Mammary epithelial cell (primary cell): ENCODE data around the gene IDH3B.

Experiments
- EZH2 ChIP-seq: IDR thresholded peaks from 2 replicates; pipeline ENCODE4 v1.6.1; 2012; ENCODE audit warnings: low read length, inconsistent platforms, borderline replicate concordance
- TF ChIP-seq, protein P1 (sequence below), 2 donors: IDR thresholded peaks in 1 of 2; conservative IDR thresholded peaks in 1 of 2; 2 replicates each; pipeline ENCODE4 v1.5.1; 2011 to 2012; ENCODE audit warnings: inconsistent platforms in 2 of 2, low read length in 2 of 2, mild to moderate bottlenecking in 2 of 2, control low read depth in 1 of 2, low read depth in 1 of 2; ENCODE audit not compliant: insufficient read depth in 1 of 2; ENCODE audit errors: extremely low read depth in 1 of 2

DNA sequence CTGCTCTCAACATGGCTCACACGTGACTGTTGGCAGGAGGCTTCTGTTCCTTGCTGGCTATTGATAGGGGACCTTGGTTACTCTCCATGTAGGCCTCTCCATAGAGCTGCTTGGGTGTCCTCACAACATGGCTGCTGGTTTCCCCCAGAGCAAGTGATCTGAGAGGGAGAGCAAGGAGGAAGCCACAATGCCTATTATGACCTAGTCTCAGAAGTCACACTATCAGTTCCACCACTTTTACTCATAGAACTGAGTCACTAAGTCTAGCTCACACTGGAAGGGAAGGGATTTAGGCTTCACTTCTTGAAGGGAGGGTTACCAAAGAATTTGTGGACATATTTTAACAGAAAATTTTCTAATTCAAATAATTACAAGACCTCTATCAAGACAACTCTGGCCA lies 20.3 kb downstream of the IDH3B start:
- TF ChIP-seq, protein P1, sequence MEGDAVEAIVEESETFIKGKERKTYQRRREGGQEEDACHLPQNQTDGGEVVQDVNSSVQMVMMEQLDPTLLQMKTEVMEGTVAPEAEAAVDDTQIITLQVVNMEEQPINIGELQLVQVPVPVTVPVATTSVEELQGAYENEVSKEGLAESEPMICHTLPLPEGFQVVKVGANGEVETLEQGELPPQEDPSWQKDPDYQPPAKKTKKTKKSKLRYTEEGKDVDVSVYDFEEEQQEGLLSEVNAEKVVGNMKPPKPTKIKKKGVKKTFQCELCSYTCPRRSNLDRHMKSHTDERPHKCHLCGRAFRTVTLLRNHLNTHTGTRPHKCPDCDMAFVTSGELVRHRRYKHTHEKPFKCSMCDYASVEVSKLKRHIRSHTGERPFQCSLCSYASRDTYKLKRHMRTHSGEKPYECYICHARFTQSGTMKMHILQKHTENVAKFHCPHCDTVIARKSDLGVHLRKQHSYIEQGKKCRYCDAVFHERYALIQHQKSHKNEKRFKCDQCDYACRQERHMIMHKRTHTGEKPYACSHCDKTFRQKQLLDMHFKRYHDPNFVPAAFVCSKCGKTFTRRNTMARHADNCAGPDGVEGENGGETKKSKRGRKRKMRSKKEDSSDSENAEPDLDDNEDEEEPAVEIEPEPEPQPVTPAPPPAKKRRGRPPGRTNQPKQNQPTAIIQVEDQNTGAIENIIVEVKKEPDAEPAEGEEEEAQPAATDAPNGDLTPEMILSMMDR (conservative IDR thresholded peaks at IDR 0.05 in 1 of 2, IDR thresholded peaks at IDR 0.05 in 1 of 2; ENCODE audit: extremely low read depth in 1 of 2, insufficient read depth in 1 of 2, low read depth in 1 of 2, low read length in 2 of 2) = no peak
- no peak for TF ChIP-seq EZH2
